Endothelial cell of umbilical vein (primary cell): Measurements from ENCODE around the gene LGR6. TPM values are rescaled to one million over a fixed set of nuclear protein-coding genes. Genes with fewer than 3 reads are reported as not detected.
A peak's percentile ranks its signal among the peaks of the same experiment; 100 is the strongest.

Experiments used
- BruUV-seq: library from RNA; stranded (reverse); fragments of 400-500 nt; replicated peaks from 2 replicates; lab custom pipeline; 2021; lab: Mats Ljungman, UMichigan
- CTCF ChIA-PET: fragments of 300-600, 350-600 bp; sonication (Branson Sonifier 250); formaldehyde crosslinking; loops from one replicate; lab custom pipeline; 2021; ENCODE audit warnings: antibody characterized with exemption, inconsistent platforms; lab: Charles Lee
- POLR2A ChIA-PET: fragments of 300-600, 350-600 bp; sonication (Branson Sonifier 250); formaldehyde crosslinking; loops from one replicate; lab custom pipeline; 2021; ENCODE audit warnings: antibody characterized with exemption, inconsistent platforms; lab: Charles Lee
- DNase-seq: peaks from one replicate; pipeline ENCODE4 v3.0.0-alpha.2; 2011; ENCODE audit warnings: low read depth, low spot score
- FAIRE-seq: peaks from 2 replicates; lab custom pipeline; 2011; peaks lifted over from hg19 to GRCh38; lab: Jason Lieb, UNC
- H2AFZ ChIP-seq: 2 replicates; pipeline ENCODE4 v1.6.0; 2012; ENCODE audit warnings: low read depth, low read length, control low read depth, inconsistent platforms
- H3K27ac ChIP-seq: 2 replicates; pipeline ENCODE4 v1.5.1; 2011; ENCODE audit warnings: low read depth, mild to moderate bottlenecking, control low read depth, low read length, moderate library complexity; ENCODE audit not compliant: insufficient read depth
- H3K27me3 ChIP-seq, 2 experiments: 2 replicates each; pipeline versions ENCODE4 v1.6.0 to v1.6.1; 2011; ENCODE audit warnings: low read length in 2 of 2, mixed read lengths in 1 of 2; ENCODE audit not compliant: control insufficient read depth in 2 of 2, insufficient read depth in 2 of 2
- H3K36me3 ChIP-seq, 2 experiments: 2 replicates in 1 of 2; 3 replicates in 1 of 2; pipeline ENCODE4 v1.5.1; 2011; ENCODE audit warnings: low read length in 2 of 2, mild to moderate bottlenecking in 1 of 2, moderate library complexity in 1 of 2; ENCODE audit not compliant: control insufficient read depth in 2 of 2, insufficient read depth in 2 of 2; ENCODE audit errors: extremely low read depth in 1 of 2
- H3K4me1 ChIP-seq: 3 replicates; pipeline ENCODE4 v1.5.1; 2011; ENCODE audit warnings: mild to moderate bottlenecking, low read length; ENCODE audit not compliant: control insufficient read depth, insufficient read depth; ENCODE audit errors: extremely low read depth
- H3K4me2 ChIP-seq: 2 replicates; pipeline ENCODE4 v1.6.1; 2011; ENCODE audit warnings: low read length, control low read depth, mixed read lengths; ENCODE audit not compliant: insufficient read depth
- H3K4me3 ChIP-seq, 3 experiments: fragments of 200-600 bp in 1 of 3; sonication (generic), shearing (Covaris generic) in 1 of 3; replicated peaks in 1 of 3; 2 replicates each; pipeline ENCODE4 v1.5.1; 2011 to 2016; ENCODE audit warnings: control low read depth in 3 of 3, low read length in 3 of 3, mild to moderate bottlenecking in 2 of 3, inconsistent platforms in 1 of 3, low read depth in 1 of 3, moderate library complexity in 1 of 3; ENCODE audit not compliant: insufficient read depth in 1 of 3
- H3K79me2 ChIP-seq: 2 replicates; pipeline ENCODE4 v1.6.0; 2012; ENCODE audit warnings: low read length, inconsistent platforms; ENCODE audit not compliant: control insufficient read depth, insufficient read depth
- H3K9ac ChIP-seq: replicated peaks from 2 replicates; pipeline ENCODE3; 2011; ENCODE audit warnings: low read length, control low read depth; ENCODE audit not compliant: insufficient read depth; ENCODE audit errors: extremely low read depth
- H3K9me1 ChIP-seq: replicated peaks from 3 replicates; pipeline ENCODE4 v1.6.0; 2011; ENCODE audit warnings: mild to moderate bottlenecking, low read length; ENCODE audit not compliant: control insufficient read depth, insufficient read depth; ENCODE audit errors: extremely low read depth
- H3K9me3 ChIP-seq: replicated peaks from 2 replicates; pipeline ENCODE4 v1.5.1; 2012; ENCODE audit warnings: low read length, inconsistent platforms; ENCODE audit not compliant: control insufficient read depth, insufficient read depth
- H4K20me1 ChIP-seq: replicated peaks from 2 replicates; pipeline ENCODE3; 2011; ENCODE audit warnings: mild to moderate bottlenecking, low read length; ENCODE audit not compliant: control insufficient read depth, insufficient read depth; ENCODE audit errors: extremely low read depth
- CTCF ChIP-seq, 2 donors: IDR thresholded peaks; 1 replicate in 1 of 2; 2 replicates in 1 of 2; pipeline ENCODE4 v1.5.1; 2011; ENCODE audit warnings: low read length in 2 of 2, mild to moderate bottlenecking in 2 of 2, moderate library complexity in 2 of 2, control low read depth in 1 of 2, inconsistent platforms in 1 of 2, low read depth in 1 of 2; ENCODE audit not compliant: insufficient read depth in 1 of 2; ENCODE audit errors: extremely low read depth in 1 of 2
- EZH2 ChIP-seq: IDR thresholded peaks from 2 replicates; pipeline ENCODE4 v1.6.1; 2012; ENCODE audit warnings: borderline replicate concordance, low read depth, mild to moderate bottlenecking, moderate library complexity, low read length, inconsistent platforms; ENCODE audit not compliant: severe bottlenecking
- GATA2 ChIP-seq: IDR thresholded peaks from 2 replicates; pipeline ENCODE4 v1.7.0; 2011; ENCODE audit warnings: low read depth, mild to moderate bottlenecking, moderate library complexity, mixed read lengths, low read length; ENCODE audit not compliant: insufficient read length, insufficient read depth
- JUN ChIP-seq: IDR thresholded peaks from 2 replicates; pipeline ENCODE4 v1.6.1; 2011; ENCODE audit warnings: borderline replicate concordance, low read depth; ENCODE audit not compliant: insufficient read length, insufficient read depth
- POLR2AphosphoS5 ChIP-seq: IDR thresholded peaks from 2 replicates; pipeline ENCODE4 v1.6.1; 2012; ENCODE audit warnings: low read depth, mild to moderate bottlenecking, control low read depth, low read length, moderate library complexity; ENCODE audit not compliant: insufficient read depth
- dilution Hi-C: fragments of 300-500 bp; cut with MboI; formaldehyde crosslinking; loops from one replicate; pipeline ENCODE4 v1.15.0; 2019; ENCODE audit warnings: low sequenced_read_pairs; ENCODE audit not compliant: extremely low pct_ligation_motif_present
- intact Hi-C: fragments of 100-400 bp; cut with micrococcal nuclease; formaldehyde crosslinking; loops from one replicate; pipeline ENCODE4 v1.10.0; 2022
- polyA plus RNA-seq, 4 experiments: library from polyadenylated mRNA; depleted of rRNA in 3 of 4; stranded (reverse) in 3 of 4; unstranded in 1 of 4; fragments of >200 nt; gene quantifications; 2 replicates each; pipeline versions ENCODE4 v1.2.1 to v1.2.3, GENCODE V29; 2011 to 2012; ENCODE audit warnings: missing spikeins in 1 of 4
- total RNA-seq: library from RNA; stranded (reverse); gene quantifications from 2 replicates; pipeline ENCODE4 v1.2.3, GENCODE V29; 2021

Gene LGR6
- total and polyA plus RNA-seq, 2 donors (not counting 3 experiments of a cell fraction or from before 2014, with no cell fraction given) = not detected

- FAIRE-seq (peak; percentile 42), DNase-seq (no peak)
- no peaks in the 10 kb centered on the region for H3K36me3 ChIP-seq
- peak overlapping the region; percentile 17 for H3K9ac ChIP-seq
- H4K20me1 ChIP-seq = no peaks in the 10 kb centered on the region
- H3K79me2 ChIP-seq = no peaks in the 10 kb centered on the region
- dilution Hi-C loops = no loop called here
- ChIA-PET POLR2A (interaction anchor here (0.5 kb wide), 1 partner anchor 64 kb away, joined by 3 read pairs; no protein-coding TSS in a partner anchor), CTCF (interaction anchor here (0.9 to 4.9 kb wide), 4 partner anchors 8 to 33 kb away, joined by 4 to 33 read pairs (median 4); no protein-coding TSS in a partner anchor)
- BruUV-seq = no TSS peak
- peaks cover 82% of the 10 kb centered on the region for H3K4me1 ChIP-seq
- H3K4me3 ChIP-seq = no peak overlapping the region
- peak overlapping the region; percentile 48 for H3K4me2 ChIP-seq
- intact Hi-C loops = no loop called here
- peak overlapping the region; percentile 79 for H3K27ac ChIP-seq
- no peak overlapping the region for H2AFZ ChIP-seq
- H3K9me3 ChIP-seq = no peaks in the 10 kb centered on the region
- H3K9me1 ChIP-seq = no peaks in the 10 kb centered on the region
- TF ChIP-seq EZH2 = no peak
- no peak for TF ChIP-seq POLR2AphosphoS5
- no peak for TF ChIP-seq JUN
- no peak for TF ChIP-seq GATA2
- no peak for TF ChIP-seq CTCF (IDR thresholded peaks at IDR 0.05; ENCODE audit: extremely low read depth in 1 of 2, insufficient read depth in 1 of 2, low read depth in 1 of 2, low read length in 2 of 2)
- no peaks in the 10 kb centered on the region for H3K27me3 ChIP-seq
Observed at GRCh38 chr1:202282025-202282371, 88.4 kb downstream of the LGR6 start.
